Aorta (tissue), 5 donors: Measurements from ENCODE around the gene HK1. TPM values are rescaled to one million over a fixed set of nuclear protein-coding genes. Genes with fewer than 3 reads are reported as not detected.

Experiments
- ATAC-seq: fragments of 200-7000 bp; cut with Tn5 transposase; one replicate; pipeline ENCODE4 v1.9.1; 2022; ENCODE audit warnings: moderate library complexity; ENCODE audit not compliant: low FRiP score
- DNase-seq, 2 donors: peaks; one replicate each; pipeline ENCODE4 v3.0.0-alpha.2; 2020
- H3K27ac ChIP-seq, 2 donors: one replicate each; pipeline ENCODE4 v1.5.1; 2013; ENCODE audit warnings: low read length in 2 of 2, mild to moderate bottlenecking in 2 of 2, moderate library complexity in 2 of 2, control low read depth in 1 of 2, inconsistent platforms in 1 of 2, low read depth in 1 of 2
- H3K27me3 ChIP-seq, 2 donors: one replicate each; pipeline ENCODE4 v1.6.1; 2013; ENCODE audit warnings: control low read depth in 1 of 2, low read length in 1 of 2, mild to moderate bottlenecking in 1 of 2, moderate library complexity in 1 of 2; ENCODE audit not compliant: insufficient read depth in 2 of 2, control insufficient read depth in 1 of 2
- H3K36me3 ChIP-seq, 2 donors: one replicate each; pipeline ENCODE4 v1.6.1; 2013; ENCODE audit warnings: control low read depth in 1 of 2, low read length in 1 of 2, mild to moderate bottlenecking in 1 of 2; ENCODE audit not compliant: insufficient read depth in 2 of 2, control insufficient read depth in 1 of 2
- H3K4me1 ChIP-seq, 2 donors: one replicate each; pipeline ENCODE4 v1.6.1; 2013; ENCODE audit warnings: low read length in 2 of 2, control low read depth in 1 of 2, mild to moderate bottlenecking in 1 of 2, moderate library complexity in 1 of 2; ENCODE audit not compliant: insufficient read depth in 2 of 2, control insufficient read depth in 1 of 2
- H3K4me3 ChIP-seq, 2 donors: one replicate each; pipeline ENCODE4 v1.5.1; 2013; ENCODE audit warnings: low read length in 2 of 2, control low read depth in 1 of 2, mild to moderate bottlenecking in 1 of 2
- H3K9me3 ChIP-seq: one replicate; pipeline ENCODE4 v1.6.1; 2013; ENCODE audit warnings: mild to moderate bottlenecking, low read length; ENCODE audit not compliant: control insufficient read depth
- WGBS, 2 donors: extraction: QIAGEN DNeasy Blood & Tissue Kit; methylation state at CpG; one replicate each; pipeline ENCODE4 v1.1.7; 2013; 5-methylcytosine and 5-hydroxymethylcytosine counted together
- intact Hi-C, 2 donors: fragments of 100-400 bp; cut with DNase I; formaldehyde crosslinking; loops; one replicate each; pipeline versions ENCODE4 v1.14.2 to v1.15.0; 2022
- polyA plus RNA-seq, 2 donors: library from polyadenylated mRNA; stranded (reverse); fragments of 200-250 nt; gene quantifications; one replicate each; pipeline ENCODE4 v1.2.3, GENCODE V29; 2013
- total RNA-seq, 2 donors: library from RNA; stranded (reverse); fragmentation: NEBNext Ultra II Directional; extraction: Animal tissue kit (Norgen Biotek cat#: 25700); gene quantifications; one replicate each; pipeline ENCODE4 v1.2.1, GENCODE V29; 2021
- donor health status: healthy with polysubstance abuse.
- donor health status: Bipolar disorder and iron deficiency.
- donor health status: DM: no; HTN: no; CAD: no.
- donor health status: DM: no; HTN: no; CAD: no.
- donor health status: DM: yes; HTN: yes; CAD: no.

The HK1 gene
- total and polyA plus RNA-seq, 4 donors: 41.7 to 133 (median 92.2) TPM

- Histone ChIP-seq H3K36me3 (peaks cover 0 to 2% of the 10 kb centered on the region in 2 donors), H3K4me1 (no peaks in the 10 kb centered on the region), H3K27me3 (no peaks in the 10 kb centered on the region), H3K27ac (no peak overlapping the region), H3K9me3 (no peaks in the 10 kb centered on the region), H3K4me3 (no peak overlapping the region)
- intact Hi-C loops: no loop called here
- no peak for DNase-seq
- no peak for ATAC-seq
- 79 to 81% methylated on average over 5 of the region's 5 CpGs for WGBS, 2 donors
Measured at GRCh38 chr10:69346776-69347175, 68.5 kb downstream of the HK1 start.

- Histone ChIP-seq H3K4me3 (no peak overlapping the region), H3K27ac (no peak overlapping the region), H3K4me1 (peaks cover 2 to 3% of the 10 kb centered on the region in 2 donors), H3K9me3 (no peaks in the 10 kb centered on the region), H3K36me3 (peaks cover 0 to 2% of the 10 kb centered on the region in 2 donors), H3K27me3 (no peaks in the 10 kb centered on the region)
- DNase-seq: peak; percentile 77 to 84
- 56 to 58% methylated on average over 10 of the region's 10 CpGs for WGBS, 2 donors
- peak; percentile 87 for ATAC-seq
- intact Hi-C loops: no loop called here
Measured at GRCh38 chr10:69348816-69349541, 70.7 kb downstream of the HK1 start.

- peaks cover 2 to 3% of the 10 kb centered on the region in 2 donors for H3K4me1 ChIP-seq
Measured at GRCh38 chr10:69349542-69349888, 71.2 kb downstream of the HK1 start.

GRCh38 chr10:69351589-69351988, 73.3 kb downstream of the HK1 start:
- Histone ChIP-seq H3K4me3 (no peak overlapping the region), H3K4me1 (peaks cover 2 to 3% of the 10 kb centered on the region in 2 donors), H3K27ac (no peak overlapping the region), H3K9me3 (no peaks in the 10 kb centered on the region), H3K36me3 (no peaks in the 10 kb centered on the region), H3K27me3 (no peaks in the 10 kb centered on the region)
- no peak for DNase-seq
- intact Hi-C loops: no loop called here
- ATAC-seq: no peak
- 95 to 96% methylated on average over 4 of the region's 4 CpGs for WGBS, 2 donors

More at GRCh38 chr10:69349542-69349888, 71.2 kb downstream of the HK1 start:
- H3K36me3 ChIP-seq: peaks cover 0 to under 1% of the 10 kb centered on the region in 2 donors
- no peaks in the 10 kb centered on the region for H3K9me3 ChIP-seq
- ATAC-seq (no peak), DNase-seq (no peak)
- no peak overlapping the region for H3K4me3 ChIP-seq
- no peak overlapping the region for H3K27ac ChIP-seq
- intact Hi-C loops: no loop called here
- 78 to 79% methylated on average over 3 of the region's 3 CpGs for WGBS, 2 donors
- no peaks in the 10 kb centered on the region for H3K27me3 ChIP-seq

GRCh38 chr10:69352569-69353264, 74.4 kb downstream of the HK1 start:
- no peak for DNase-seq
- H3K4me3 ChIP-seq: no peak overlapping the region
- ATAC-seq: no peak
- intact Hi-C loops: no loop called here
- peaks cover 2 to 3% of the 10 kb centered on the region in 2 donors for H3K4me1 ChIP-seq
- no peaks in the 10 kb centered on the region for H3K9me3 ChIP-seq
- 89% methylated on average over 4 of the region's 4 CpGs for WGBS, 2 donors
- H3K27me3 ChIP-seq: no peaks in the 10 kb centered on the region
- H3K36me3 ChIP-seq: no peaks in the 10 kb centered on the region
- peak overlapping the region; percentile 1 to 28 for H3K27ac ChIP-seq

- H3K9me3 ChIP-seq: no peaks in the 10 kb centered on the region
- ATAC-seq (no peak), DNase-seq (no peak)
- intact Hi-C loops: no loop called here
- H3K4me1 ChIP-seq: peaks cover 2 to 3% of the 10 kb centered on the region in 2 donors
- no peaks in the 10 kb centered on the region for H3K36me3 ChIP-seq
- H3K27me3 ChIP-seq: no peaks in the 10 kb centered on the region
- WGBS, 2 donors: 88 to 89% methylated on average over 8 of the region's 8 CpGs
- no peak overlapping the region for H3K4me3 ChIP-seq
- H3K27ac ChIP-seq: no peak overlapping the region
Measured at GRCh38 chr10:69353977-69354635, 75.8 kb downstream of the HK1 start.

- Histone ChIP-seq H3K36me3 (no peaks in the 10 kb centered on the region), H3K4me3 (no peak overlapping the region), H3K9me3 (no peaks in the 10 kb centered on the region), H3K4me1 (peaks cover 4 to 11% of the 10 kb centered on the region in 2 donors), H3K27ac (no peak overlapping the region), H3K27me3 (no peaks in the 10 kb centered on the region)
- ATAC-seq: no peak
- DNase-seq: no peak
- WGBS, 2 donors: 96 to 98% methylated on average over 2 of the region's 2 CpGs
- intact Hi-C loops: no loop called here
Measured at GRCh38 chr10:69356187-69356586, 77.9 kb downstream of the HK1 start.

GRCh38 chr10:69358148-69358795, 80.0 kb downstream of the HK1 start:
- ATAC-seq: no peak
- peak overlapping the region in 1 of 2 donors; percentile 35 for H3K27ac ChIP-seq

More at GRCh38 chr10:69358148-69358795, 80.0 kb downstream of the HK1 start:
- 67 to 68% methylated on average over 12 of the region's 12 CpGs for WGBS, 2 donors
- Histone ChIP-seq H3K36me3 (no peaks in the 10 kb centered on the region), H3K4me3 (no peak overlapping the region), H3K27me3 (no peaks in the 10 kb centered on the region), H3K4me1 (peaks cover 5 to 13% of the 10 kb centered on the region in 2 donors), H3K9me3 (no peaks in the 10 kb centered on the region)
- intact Hi-C loops: no loop called here
- no peak for DNase-seq
